PC-9 (cell line): ENCODE measurements around the gene NHLRC2.

Source experiments
- EZH2 ChIP-seq: fragments of 200-600 bp; sonication (generic); IDR thresholded peaks from 2 replicates; pipeline ENCODE4 v1.8.0; 2017; ENCODE audit warnings: antibody characterized with exemption, low read depth
- TF ChIP-seq, protein P1 (sequence below): fragments of 200-600 bp; sonication (generic); conservative IDR thresholded peaks from 2 replicates; pipeline ENCODE4 v1.6.1; 2017; ENCODE audit warnings: mixed run types, antibody characterized with exemption, mild to moderate bottlenecking, moderate library complexity

DNA sequence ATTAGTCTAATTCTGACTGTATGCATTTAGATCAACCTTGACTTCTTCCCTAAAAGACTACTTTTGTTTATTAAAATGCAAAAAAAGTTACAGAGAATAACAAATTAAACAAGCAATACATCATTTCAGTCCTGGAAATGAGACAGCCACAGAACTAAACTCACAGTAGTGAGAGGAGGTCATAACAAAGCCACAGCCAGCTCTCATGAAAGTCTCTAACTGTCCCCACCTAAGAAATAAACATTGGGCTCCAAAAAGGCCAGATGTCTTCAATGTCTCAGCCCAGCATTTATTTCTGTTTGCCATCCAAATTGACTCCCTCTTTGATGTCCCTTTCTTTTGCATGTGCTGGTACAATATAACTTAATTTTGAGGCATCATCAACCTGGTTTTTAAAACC lies 74.4 kb downstream of the NHLRC2 start:
- TF ChIP-seq, protein P1, sequence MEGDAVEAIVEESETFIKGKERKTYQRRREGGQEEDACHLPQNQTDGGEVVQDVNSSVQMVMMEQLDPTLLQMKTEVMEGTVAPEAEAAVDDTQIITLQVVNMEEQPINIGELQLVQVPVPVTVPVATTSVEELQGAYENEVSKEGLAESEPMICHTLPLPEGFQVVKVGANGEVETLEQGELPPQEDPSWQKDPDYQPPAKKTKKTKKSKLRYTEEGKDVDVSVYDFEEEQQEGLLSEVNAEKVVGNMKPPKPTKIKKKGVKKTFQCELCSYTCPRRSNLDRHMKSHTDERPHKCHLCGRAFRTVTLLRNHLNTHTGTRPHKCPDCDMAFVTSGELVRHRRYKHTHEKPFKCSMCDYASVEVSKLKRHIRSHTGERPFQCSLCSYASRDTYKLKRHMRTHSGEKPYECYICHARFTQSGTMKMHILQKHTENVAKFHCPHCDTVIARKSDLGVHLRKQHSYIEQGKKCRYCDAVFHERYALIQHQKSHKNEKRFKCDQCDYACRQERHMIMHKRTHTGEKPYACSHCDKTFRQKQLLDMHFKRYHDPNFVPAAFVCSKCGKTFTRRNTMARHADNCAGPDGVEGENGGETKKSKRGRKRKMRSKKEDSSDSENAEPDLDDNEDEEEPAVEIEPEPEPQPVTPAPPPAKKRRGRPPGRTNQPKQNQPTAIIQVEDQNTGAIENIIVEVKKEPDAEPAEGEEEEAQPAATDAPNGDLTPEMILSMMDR, result no peak
- no peak for TF ChIP-seq EZH2
